ENCODE results near the gene SH3PXD2B. TPM values are rescaled to one million over a fixed set of nuclear protein-coding genes. Genes with fewer than 3 reads are reported as not detected.

Gene SH3PXD2B
- total and polyA plus RNA-seq, 2 of the 13 experiments (the other 11 are each of a cell fraction or from before 2014, with no cell fraction given) = 3.4 to 4.6 TPM

DNA sequence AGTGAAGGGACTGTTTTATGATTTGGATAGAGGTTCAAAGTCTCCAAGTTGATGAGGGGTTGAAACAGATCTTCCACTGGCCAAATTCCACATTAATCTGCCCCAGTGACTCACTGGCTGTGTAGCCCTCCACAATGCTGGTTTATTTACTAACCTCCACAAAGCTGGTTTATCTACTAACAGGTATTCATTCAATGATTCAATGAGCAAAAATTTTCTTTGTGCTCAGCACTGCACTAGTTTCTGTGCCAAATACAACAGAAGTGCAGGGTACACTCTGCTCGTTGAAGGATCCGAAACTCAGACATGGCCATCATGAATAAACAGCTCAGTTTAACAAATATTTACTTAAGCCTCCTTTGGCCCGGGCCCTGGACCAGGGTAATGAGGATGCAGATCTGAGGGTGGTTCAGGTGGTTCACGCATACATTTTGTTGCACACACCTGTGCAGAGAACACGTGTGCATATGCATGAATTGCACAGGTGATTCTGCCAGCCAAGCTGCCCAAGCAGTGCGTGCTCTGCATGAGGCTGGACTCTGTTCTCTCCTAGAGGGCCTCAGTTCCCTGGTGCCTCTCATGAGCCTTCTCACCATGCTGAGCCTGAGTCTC lies 71.0 kb downstream of the SH3PXD2B start (continued):
- TF ChIP-seq CAMTA2 (CRISPR knock-in tag; IDR thresholded peaks at IDR 0.05; ENCODE audit: borderline replicate concordance) (no peak), ZMYM3 (CRISPR knock-in tag; IDR thresholded peaks at IDR 0.05) (peak; percentile 45; the same call in 1 of the 2 replicates), JUN (CRISPR knock-in tag; IDR thresholded peaks at IDR 0.05) (peak; percentile 81), HNRNPUL1 (IDR thresholded peaks at IDR 0.05; ENCODE audit: low read depth, low read length) (no peak), ZNF264 (CRISPR knock-in tag; IDR thresholded peaks at IDR 0.05) (0 out of 2 replicates have a peak, but pooled peaks have one; percentile 41), DNMT1 (CRISPR knock-in tag; IDR thresholded peaks at IDR 0.05) (no peak), ZNF205 (CRISPR knock-in tag; IDR thresholded peaks at IDR 0.05) (0 out of 2 replicates have a peak, but pooled peaks have one; percentile 39), ZFP37 (CRISPR knock-in tag; IDR thresholded peaks at IDR 0.05; ENCODE audit: borderline replicate concordance) (no peak), ZNF253 (CRISPR knock-in tag; IDR thresholded peaks at IDR 0.05; ENCODE audit: borderline replicate concordance) (no peak), RFXAP (CRISPR knock-in tag; IDR thresholded peaks at IDR 0.05; ENCODE audit: borderline replicate concordance) (0 out of 2 replicates have a peak, but pooled peaks have one; percentile 45), PAF1 (CRISPR knock-in tag; IDR thresholded peaks at IDR 0.05) (no peak), ZHX1 (CRISPR knock-in tag; IDR thresholded peaks at IDR 0.05; ENCODE audit: low read depth) (no peak), GABPA (IDR thresholded peaks at IDR 0.05; ENCODE audit: low read depth, low read length) (no peak), GABPA (CRISPR knock-in tag; IDR thresholded peaks at IDR 0.05; ENCODE audit: low read depth) (no peak), ZNF460 (CRISPR knock-in tag; IDR thresholded peaks at IDR 0.05; ENCODE audit: borderline replicate concordance) (no peak), MYPOP (CRISPR knock-in tag; IDR thresholded peaks at IDR 0.05) (no peak), SOX13 (IDR thresholded peaks at IDR 0.05) (no peak; the same call in 1 of the 2 replicates), SOX13 (CRISPR knock-in tag; conservative IDR thresholded peaks at IDR 0.05 in 1 of 2, IDR thresholded peaks at IDR 0.05 in 1 of 2) (peak in 1 of 2 experiments; percentile 93; a peak in 2 of 4 replicates), PPARG (CRISPR knock-in tag; conservative IDR thresholded peaks at IDR 0.05) (peak; percentile 48; the same call in 1 of the 2 replicates)
- TF ChIP-seq, protein P1, sequence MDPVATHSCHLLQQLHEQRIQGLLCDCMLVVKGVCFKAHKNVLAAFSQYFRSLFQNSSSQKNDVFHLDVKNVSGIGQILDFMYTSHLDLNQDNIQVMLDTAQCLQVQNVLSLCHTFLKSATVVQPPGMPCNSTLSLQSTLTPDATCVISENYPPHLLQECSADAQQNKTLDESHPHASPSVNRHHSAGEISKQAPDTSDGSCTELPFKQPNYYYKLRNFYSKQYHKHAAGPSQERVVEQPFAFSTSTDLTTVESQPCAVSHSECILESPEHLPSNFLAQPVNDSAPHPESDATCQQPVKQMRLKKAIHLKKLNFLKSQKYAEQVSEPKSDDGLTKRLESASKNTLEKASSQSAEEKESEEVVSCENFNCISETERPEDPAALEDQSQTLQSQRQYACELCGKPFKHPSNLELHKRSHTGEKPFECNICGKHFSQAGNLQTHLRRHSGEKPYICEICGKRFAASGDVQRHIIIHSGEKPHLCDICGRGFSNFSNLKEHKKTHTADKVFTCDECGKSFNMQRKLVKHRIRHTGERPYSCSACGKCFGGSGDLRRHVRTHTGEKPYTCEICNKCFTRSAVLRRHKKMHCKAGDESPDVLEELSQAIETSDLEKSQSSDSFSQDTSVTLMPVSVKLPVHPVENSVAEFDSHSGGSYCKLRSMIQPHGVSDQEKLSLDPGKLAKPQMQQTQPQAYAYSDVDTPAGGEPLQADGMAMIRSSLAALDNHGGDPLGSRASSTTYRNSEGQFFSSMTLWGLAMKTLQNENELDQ (CRISPR knock-in tag; IDR thresholded peaks at IDR 0.05; ENCODE audit: borderline replicate concordance) = no peak
